ENCODE results near the gene POU6F2. TPM values are rescaled to one million over a fixed set of nuclear protein-coding genes. Genes with fewer than 3 reads are reported as not detected.

The POU6F2 gene
- total RNA-seq, 1 donor from 2014 or later: 0.24 TPM

DNA sequence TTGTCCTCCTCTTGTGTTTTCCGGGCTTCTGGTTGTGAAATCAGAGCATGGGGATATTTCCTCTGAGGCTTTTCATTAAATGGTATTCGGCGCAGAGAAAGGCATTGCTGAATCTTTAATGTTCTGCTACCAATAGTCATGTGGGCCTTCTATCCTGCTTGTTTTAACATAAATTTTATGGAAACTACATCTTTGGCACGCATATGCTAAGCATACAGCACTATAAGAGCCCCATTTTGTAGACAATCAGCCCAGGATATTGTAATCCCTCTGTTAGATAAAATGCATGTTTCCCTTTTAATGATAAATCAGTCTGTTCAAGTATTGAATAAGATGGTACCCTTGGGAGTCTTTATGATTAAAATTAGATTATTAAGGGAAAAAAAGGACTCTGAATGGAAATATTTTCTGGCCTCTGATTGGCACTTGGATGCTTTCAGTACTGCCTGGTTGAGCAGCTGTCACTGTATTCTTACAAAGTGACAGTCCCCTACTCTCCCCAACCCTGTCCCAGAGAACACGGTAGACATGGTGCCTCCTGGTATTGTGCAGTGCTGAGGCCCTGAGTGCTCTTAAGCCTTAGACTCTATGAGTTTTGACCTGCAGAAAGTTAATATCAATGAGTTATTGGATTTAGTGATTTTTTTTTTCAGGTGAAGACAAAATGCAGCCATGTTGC lies 256.3 kb downstream of the POU6F2 start:
- no peaks in the 10 kb centered on the region for H3K27me3 Mint-ChIP-seq

DNA sequence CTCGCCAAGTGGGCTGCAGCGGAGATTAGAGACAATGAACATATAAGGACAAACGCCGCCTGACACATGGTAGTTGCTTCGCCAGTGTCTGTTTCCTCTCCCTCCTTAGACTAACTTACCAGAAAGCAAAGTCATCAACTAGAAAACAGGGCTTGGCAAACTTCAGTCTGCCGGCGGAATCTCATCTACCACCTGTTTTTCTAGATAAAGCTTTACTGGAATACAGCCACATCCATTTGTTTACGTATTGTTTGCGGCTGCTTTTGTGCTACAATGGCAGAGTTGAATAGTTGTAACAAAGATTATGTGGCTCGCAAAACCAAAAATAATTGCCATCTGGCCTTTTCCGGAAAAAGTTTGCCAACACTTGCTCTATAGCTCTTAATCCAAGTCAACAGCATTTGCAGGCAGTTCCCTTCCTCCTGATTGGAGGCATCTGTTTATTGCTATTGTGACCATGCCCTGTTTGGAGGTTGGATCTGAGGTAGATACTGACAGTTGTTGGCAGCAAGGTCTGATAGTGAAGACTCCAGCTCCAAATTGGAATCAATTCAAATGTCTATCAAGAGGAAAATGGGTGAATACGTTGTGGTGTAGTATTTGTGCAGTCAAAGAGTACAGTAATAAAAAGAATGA lies 260.6 kb downstream of the POU6F2 start:
- ATAC-seq (ENCODE audit: low read depth): no peak
- no peaks in the 10 kb centered on the region for H3K27me3 Mint-ChIP-seq
- no peak for DNase-seq
- CTCF ChIA-PET: no interaction called here
- peaks cover 5% of the 10 kb centered on the region for H3K9me3 Mint-ChIP-seq
- POLR2A ChIA-PET: no interaction called here
- intact Hi-C loops (cut with micrococcal nuclease): no loop called here
- H3K4me1 Mint-ChIP-seq: no peaks in the 10 kb centered on the region
- no peaks in the 10 kb centered on the region for H3K36me3 Mint-ChIP-seq (ENCODE audit: low read depth)
- TF ChIP-seq, protein P1, sequence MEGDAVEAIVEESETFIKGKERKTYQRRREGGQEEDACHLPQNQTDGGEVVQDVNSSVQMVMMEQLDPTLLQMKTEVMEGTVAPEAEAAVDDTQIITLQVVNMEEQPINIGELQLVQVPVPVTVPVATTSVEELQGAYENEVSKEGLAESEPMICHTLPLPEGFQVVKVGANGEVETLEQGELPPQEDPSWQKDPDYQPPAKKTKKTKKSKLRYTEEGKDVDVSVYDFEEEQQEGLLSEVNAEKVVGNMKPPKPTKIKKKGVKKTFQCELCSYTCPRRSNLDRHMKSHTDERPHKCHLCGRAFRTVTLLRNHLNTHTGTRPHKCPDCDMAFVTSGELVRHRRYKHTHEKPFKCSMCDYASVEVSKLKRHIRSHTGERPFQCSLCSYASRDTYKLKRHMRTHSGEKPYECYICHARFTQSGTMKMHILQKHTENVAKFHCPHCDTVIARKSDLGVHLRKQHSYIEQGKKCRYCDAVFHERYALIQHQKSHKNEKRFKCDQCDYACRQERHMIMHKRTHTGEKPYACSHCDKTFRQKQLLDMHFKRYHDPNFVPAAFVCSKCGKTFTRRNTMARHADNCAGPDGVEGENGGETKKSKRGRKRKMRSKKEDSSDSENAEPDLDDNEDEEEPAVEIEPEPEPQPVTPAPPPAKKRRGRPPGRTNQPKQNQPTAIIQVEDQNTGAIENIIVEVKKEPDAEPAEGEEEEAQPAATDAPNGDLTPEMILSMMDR (IDR thresholded peaks at IDR 0.05): no peak
- no peak overlapping the region for H3K4me3 Mint-ChIP-seq
- no peak overlapping the region for H3K27ac Mint-ChIP-seq

More for the DNA sequence above, 256.3 kb downstream of the POU6F2 start:
- TF ChIP-seq, protein P1 (IDR thresholded peaks at IDR 0.05): no peak
- no peak for ATAC-seq (ENCODE audit: low read depth)
- CTCF ChIA-PET: no interaction called here
- H3K36me3 Mint-ChIP-seq (ENCODE audit: low read depth): no peaks in the 10 kb centered on the region
- H3K9me3 Mint-ChIP-seq: no peaks in the 10 kb centered on the region
- intact Hi-C loops (cut with micrococcal nuclease): no loop called here
- no peak for DNase-seq
- no peaks in the 10 kb centered on the region for H3K4me1 Mint-ChIP-seq
- H3K27ac Mint-ChIP-seq: no peak overlapping the region
- POLR2A ChIA-PET: no interaction called here
- no peak overlapping the region for H3K4me3 Mint-ChIP-seq

DNA sequence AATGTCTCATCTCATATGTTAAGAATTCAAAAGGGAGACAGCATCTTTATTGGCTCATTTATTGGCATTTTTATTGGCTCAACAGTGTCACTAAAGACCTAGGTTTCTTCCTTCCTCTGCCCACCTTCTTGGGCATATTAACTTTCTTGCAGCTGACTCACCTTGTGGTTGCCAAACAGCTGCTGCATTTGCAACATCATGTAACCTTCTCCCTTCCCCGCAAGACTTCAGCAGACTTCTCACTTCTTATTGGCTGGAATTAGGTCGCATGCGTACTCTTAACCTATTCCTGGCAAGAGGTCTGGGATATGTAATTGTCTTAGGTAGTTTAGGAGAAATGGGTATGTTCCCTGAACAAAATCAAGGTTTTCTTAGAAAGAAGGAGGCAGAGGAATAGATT lies 263.2 kb downstream of the POU6F2 start:
- Mint-ChIP-seq H3K27ac (no peak overlapping the region), H3K4me3 (no peak overlapping the region), H3K27me3 (no peaks in the 10 kb centered on the region), H3K4me1 (no peaks in the 10 kb centered on the region), H3K36me3 (ENCODE audit: low read depth) (no peaks in the 10 kb centered on the region), H3K9me3 (peaks cover 5% of the 10 kb centered on the region)
- ChIA-PET POLR2A (no interaction called here), CTCF (no interaction called here)
- DNase-seq (no peak), ATAC-seq (ENCODE audit: low read depth) (no peak)
- intact Hi-C loops (cut with micrococcal nuclease): no loop called here
- TF ChIP-seq, protein P1 (IDR thresholded peaks at IDR 0.05): no peak

DNA sequence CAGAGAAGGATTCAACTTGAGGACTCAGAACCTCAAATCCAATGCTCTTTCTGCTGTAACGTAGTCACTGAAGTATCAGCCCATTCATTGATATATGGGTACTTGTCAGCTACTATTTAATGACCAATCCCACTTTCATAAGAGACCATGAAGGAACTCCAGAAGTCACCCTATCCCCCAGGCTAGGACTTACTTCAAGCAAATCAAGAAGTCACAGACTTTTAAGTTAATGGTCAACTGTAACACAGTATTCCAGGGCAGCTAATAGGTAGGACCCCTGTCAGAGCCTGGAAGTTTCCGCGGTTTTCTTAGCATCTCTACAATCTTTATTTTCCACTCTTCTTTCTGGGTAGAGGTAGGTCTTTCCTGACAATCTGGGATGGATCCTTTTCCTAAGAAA lies 269.9 kb downstream of the POU6F2 start:
- TF ChIP-seq, protein P1 (IDR thresholded peaks at IDR 0.05): no peak
- H3K36me3 Mint-ChIP-seq (ENCODE audit: low read depth): no peaks in the 10 kb centered on the region
- peaks cover 1% of the 10 kb centered on the region for H3K9me3 Mint-ChIP-seq
- ATAC-seq (ENCODE audit: low read depth) (no peak), DNase-seq (no peak)
- ChIA-PET POLR2A (no interaction called here), CTCF (no interaction called here)
- no peaks in the 10 kb centered on the region for H3K27me3 Mint-ChIP-seq
- H3K4me1 Mint-ChIP-seq: no peaks in the 10 kb centered on the region
- intact Hi-C loops (cut with micrococcal nuclease): no loop called here
- no peak overlapping the region for H3K27ac Mint-ChIP-seq
- H3K4me3 Mint-ChIP-seq: no peak overlapping the region

DNA sequence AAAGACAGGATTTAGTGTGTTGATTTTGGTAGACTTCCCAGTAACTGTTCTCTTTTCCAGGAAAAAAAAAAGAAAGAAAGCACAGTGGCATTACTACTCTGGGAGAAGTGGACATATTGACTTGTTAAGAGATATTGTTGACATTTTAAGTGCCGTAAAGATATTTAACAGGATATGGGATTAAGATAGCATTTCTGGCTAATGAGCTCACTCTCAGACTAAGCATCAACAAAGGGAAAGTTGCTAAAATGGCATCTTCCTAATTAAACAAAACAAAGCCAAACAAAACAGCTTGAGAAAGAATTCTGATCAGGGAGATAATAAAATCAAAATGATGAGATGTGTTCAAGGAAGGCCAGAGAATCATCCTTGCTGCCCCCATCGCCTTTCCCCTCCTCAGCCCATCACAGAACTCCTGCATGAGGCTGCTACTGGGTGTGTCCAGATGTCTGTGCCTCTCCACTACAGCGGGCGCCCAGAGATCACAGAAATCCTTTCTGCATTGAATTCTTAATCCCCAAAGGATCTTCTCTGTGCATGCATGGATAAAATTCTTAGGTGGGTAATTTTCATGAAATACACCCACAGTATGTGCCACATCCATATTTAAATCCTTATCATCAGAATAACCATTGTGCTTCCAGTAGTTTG lies 270.5 kb downstream of the POU6F2 start:
- no peaks in the 10 kb centered on the region for H3K27me3 Mint-ChIP-seq
- TF ChIP-seq, protein P1 (IDR thresholded peaks at IDR 0.05): no peak
- no peaks in the 10 kb centered on the region for H3K4me1 Mint-ChIP-seq
- DNase-seq (no peak), ATAC-seq (ENCODE audit: low read depth) (no peak)
- no peak overlapping the region for H3K4me3 Mint-ChIP-seq
- intact Hi-C loops (cut with micrococcal nuclease): no loop called here
- ChIA-PET POLR2A (no interaction called here), CTCF (no interaction called here)
- H3K9me3 Mint-ChIP-seq: no peaks in the 10 kb centered on the region
- H3K36me3 Mint-ChIP-seq (ENCODE audit: low read depth): no peaks in the 10 kb centered on the region
- H3K27ac Mint-ChIP-seq: no peak overlapping the region
